ENCODE measurements around the gene GALNT18. TPM values are rescaled to one million over a fixed set of nuclear protein-coding genes. Genes with fewer than 3 reads are reported as not detected.

Gene GALNT18
- total and polyA plus RNA-seq, 5 donors = 17.5 to 32.2 (median 21.0) TPM

- H3K27me3 ChIP-seq (ENCODE audit: control insufficient read depth, insufficient read depth) = no peaks in the 10 kb centered on the region
- no peak for ATAC-seq
- DNase-seq = no peak
- H3K9me3 ChIP-seq (ENCODE audit: control insufficient read depth, low read length) = no peaks in the 10 kb centered on the region
- no peaks in the 10 kb centered on the region for H3K4me1 ChIP-seq (ENCODE audit: control insufficient read depth, insufficient read depth, low read length)
- no peak overlapping the region for H3K27ac ChIP-seq (ENCODE audit: low read length)
- intact Hi-C loops (cut with DNase I) = no loop called here
- H3K4me3 ChIP-seq (ENCODE audit: low read length) = no peak overlapping the region
- 61% methylated on average over 3 of the region's 3 CpGs for WGBS
Observed at GRCh38 chr11:11660363-11660740, 38.5 kb upstream of the GALNT18 start.

GRCh38 chr11:11659567-11660362 lies 38.0 kb upstream of the GALNT18 start:
- Histone ChIP-seq H3K27me3 (ENCODE audit: control insufficient read depth, insufficient read depth) (no peaks in the 10 kb centered on the region), H3K9me3 (ENCODE audit: control insufficient read depth, low read length) (no peaks in the 10 kb centered on the region), H3K4me3 (ENCODE audit: low read length) (no peak overlapping the region), H3K4me1 (ENCODE audit: control insufficient read depth, insufficient read depth, low read length) (no peaks in the 10 kb centered on the region), H3K27ac (ENCODE audit: low read length) (no peak overlapping the region)
- peak in 1 of 2 donors; percentile 36 for ATAC-seq
- WGBS = 88% methylated on average over 3 of the region's 3 CpGs
- intact Hi-C loops (cut with DNase I) = no loop called here
- no peak for DNase-seq

GRCh38 chr11:11657218-11657955 lies 35.6 kb upstream of the GALNT18 start:
- intact Hi-C loops (cut with DNase I) = no loop called here
- DNase-seq (no peak), ATAC-seq (no peak)
- H3K4me3 ChIP-seq (ENCODE audit: low read length) = no peak overlapping the region
- H3K9me3 ChIP-seq (ENCODE audit: control insufficient read depth, low read length) = no peaks in the 10 kb centered on the region
- H3K4me1 ChIP-seq (ENCODE audit: control insufficient read depth, insufficient read depth, low read length) = no peaks in the 10 kb centered on the region
- H3K27ac ChIP-seq (ENCODE audit: low read length) = no peak overlapping the region
- 56% methylated on average over 6 of the region's 6 CpGs for WGBS
- no peaks in the 10 kb centered on the region for H3K27me3 ChIP-seq (ENCODE audit: control insufficient read depth, insufficient read depth)

GRCh38 chr11:11641581-11641980 lies 19.8 kb upstream of the GALNT18 start:
- DNase-seq = no peak
- H3K4me1 ChIP-seq (ENCODE audit: control insufficient read depth, insufficient read depth, low read length) = no peaks in the 10 kb centered on the region
- no peak overlapping the region for H3K27ac ChIP-seq (ENCODE audit: low read length)
- H3K9me3 ChIP-seq (ENCODE audit: control insufficient read depth, low read length) = peaks cover 2% of the 10 kb centered on the region
- WGBS = 34% methylated on average over 1 of the region's 1 CpG
- ATAC-seq = peak in 1 of 2 donors; percentile 87
- no peaks in the 10 kb centered on the region for H3K27me3 ChIP-seq (ENCODE audit: control insufficient read depth, insufficient read depth)
- intact Hi-C loops (cut with DNase I) = no loop called here
- no peak overlapping the region for H3K4me3 ChIP-seq (ENCODE audit: low read length)

- intact Hi-C loops (cut with DNase I) = no loop called here
- Histone ChIP-seq H3K4me3 (ENCODE audit: low read length) (no peak overlapping the region), H3K4me1 (ENCODE audit: control insufficient read depth, insufficient read depth, low read length) (no peaks in the 10 kb centered on the region), H3K27me3 (ENCODE audit: control insufficient read depth, insufficient read depth) (no peaks in the 10 kb centered on the region), H3K9me3 (ENCODE audit: control insufficient read depth, low read length) (peaks cover 2% of the 10 kb centered on the region), H3K27ac (ENCODE audit: low read length) (no peak overlapping the region)
- DNase-seq (no peak), ATAC-seq (peak in 1 of 2 donors; percentile 24)
- WGBS = 83% methylated on average over 5 of the region's 5 CpGs
Observed at GRCh38 chr11:11640996-11641395, 19.2 kb upstream of the GALNT18 start.

GRCh38 chr11:11640152-11640551 lies 18.3 kb upstream of the GALNT18 start:
- 99% methylated on average over 1 of the region's 1 CpG for WGBS
- Histone ChIP-seq H3K27me3 (ENCODE audit: control insufficient read depth, insufficient read depth) (no peaks in the 10 kb centered on the region), H3K27ac (ENCODE audit: low read length) (no peak overlapping the region), H3K4me1 (ENCODE audit: control insufficient read depth, insufficient read depth, low read length) (no peaks in the 10 kb centered on the region), H3K9me3 (ENCODE audit: control insufficient read depth, low read length) (peaks cover 2% of the 10 kb centered on the region), H3K4me3 (ENCODE audit: low read length) (no peak overlapping the region)
- intact Hi-C loops (cut with DNase I) = no loop called here
- DNase-seq = no peak
- no peak for ATAC-seq

- no peak for ATAC-seq
Observed at GRCh38 chr11:11636671-11637070, 14.9 kb upstream of the GALNT18 start.

GRCh38 chr11:11635443-11635842 lies 13.6 kb upstream of the GALNT18 start:
- no peak for ATAC-seq
- 59% methylated on average over 5 of the region's 5 CpGs for WGBS
- no peak for DNase-seq
- Histone ChIP-seq H3K27ac (ENCODE audit: low read length) (no peak overlapping the region), H3K4me3 (ENCODE audit: low read length) (no peak overlapping the region), H3K9me3 (ENCODE audit: control insufficient read depth, low read length) (no peaks in the 10 kb centered on the region), H3K4me1 (ENCODE audit: control insufficient read depth, insufficient read depth, low read length) (no peaks in the 10 kb centered on the region), H3K27me3 (ENCODE audit: control insufficient read depth, insufficient read depth) (no peaks in the 10 kb centered on the region)
- intact Hi-C loops (cut with DNase I) = no loop called here

More at GRCh38 chr11:11636671-11637070, 14.9 kb upstream of the GALNT18 start:
- Histone ChIP-seq H3K4me1 (ENCODE audit: control insufficient read depth, insufficient read depth, low read length) (no peaks in the 10 kb centered on the region), H3K4me3 (ENCODE audit: low read length) (no peak overlapping the region), H3K27ac (ENCODE audit: low read length) (no peak overlapping the region), H3K9me3 (ENCODE audit: control insufficient read depth, low read length) (no peaks in the 10 kb centered on the region), H3K27me3 (ENCODE audit: control insufficient read depth, insufficient read depth) (no peaks in the 10 kb centered on the region)
- intact Hi-C loops (cut with DNase I) = no loop called here
- WGBS = 57% methylated on average over 3 of the region's 3 CpGs
- no peak for DNase-seq

GRCh38 chr11:11629368-11629767 lies 7.6 kb upstream of the GALNT18 start:
- intact Hi-C loops (cut with DNase I) = loop anchor here in 2 of 4 donors (10.0 kb wide), 2 partner anchors 155 to 225 kb away; no protein-coding TSS in a partner anchor
- no peaks in the 10 kb centered on the region for H3K9me3 ChIP-seq (ENCODE audit: control insufficient read depth, low read length)
- H3K27ac ChIP-seq (ENCODE audit: low read length) = no peak overlapping the region
- H3K4me3 ChIP-seq (ENCODE audit: low read length) = no peak overlapping the region
- H3K27me3 ChIP-seq (ENCODE audit: control insufficient read depth, insufficient read depth) = no peaks in the 10 kb centered on the region
- WGBS = 80% methylated on average over 8 of the region's 8 CpGs
- DNase-seq = no peak
- no peak for ATAC-seq
- no peaks in the 10 kb centered on the region for H3K4me1 ChIP-seq (ENCODE audit: control insufficient read depth, insufficient read depth, low read length)

- intact Hi-C loops (cut with DNase I) = loop anchor here in 2 of 4 donors (10.0 kb wide), 2 partner anchors 156 to 224 kb away; no protein-coding TSS in a partner anchor
Observed at GRCh38 chr11:11628651-11629050, 6.8 kb upstream of the GALNT18 start.

GRCh38 chr11:11626128-11626527 lies 4.3 kb upstream of the GALNT18 start:
- Histone ChIP-seq H3K4me3 (ENCODE audit: low read length) (no peak overlapping the region), H3K27ac (ENCODE audit: low read length) (no peak overlapping the region), H3K27me3 (ENCODE audit: control insufficient read depth, insufficient read depth) (no peaks in the 10 kb centered on the region), H3K4me1 (ENCODE audit: control insufficient read depth, insufficient read depth, low read length) (no peaks in the 10 kb centered on the region), H3K9me3 (ENCODE audit: control insufficient read depth, low read length) (no peaks in the 10 kb centered on the region)
- ATAC-seq (no peak), DNase-seq (no peak)
- intact Hi-C loops (cut with DNase I) = loop anchor here in 2 of 4 donors (10.0 kb wide), 2 partner anchors 159 to 221 kb away; no protein-coding TSS in a partner anchor
- 83% methylated on average over 1 of the region's 1 CpG for WGBS

More at GRCh38 chr11:11628651-11629050, 6.8 kb upstream of the GALNT18 start:
- Histone ChIP-seq H3K4me3 (ENCODE audit: low read length) (no peak overlapping the region), H3K9me3 (ENCODE audit: control insufficient read depth, low read length) (no peaks in the 10 kb centered on the region), H3K27ac (ENCODE audit: low read length) (no peak overlapping the region), H3K4me1 (ENCODE audit: control insufficient read depth, insufficient read depth, low read length) (no peaks in the 10 kb centered on the region), H3K27me3 (ENCODE audit: control insufficient read depth, insufficient read depth) (no peaks in the 10 kb centered on the region)
- DNase-seq (no peak), ATAC-seq (no peak)
- WGBS = 93% methylated on average over 4 of the region's 4 CpGs
